Measurements from ENCODE around the gene ATAD1. TPM values are rescaled to one million over a fixed set of nuclear protein-coding genes. Genes with fewer than 3 reads are reported as not detected.
"Not testable (repeated sequence)": the region's sequence is repeated elsewhere in the genome, so short reads cannot be mapped to it uniquely, and the experiment has no call there.

ATAD1 gene
- total and polyA plus RNA-seq, 2 donors (not counting 1 experiment from before 2014, with no cell fraction given), result 34.7 to 49.0 TPM

- no peak for DNase-seq (ENCODE audit: low read depth in 2 of 2)
- H3K4me1 ChIP-seq (ENCODE audit: control insufficient read depth, extremely low read depth, insufficient read depth, low read length), result no peaks in the 10 kb centered on the region
- TF ChIP-seq EZH2 (IDR thresholded peaks at IDR 0.05; ENCODE audit: low read length, missing control alignments) (no peak), CTCF (conservative IDR thresholded peaks at IDR 0.05 in 1 of 2, IDR thresholded peaks at IDR 0.05 in 1 of 2; ENCODE audit: low read depth in 1 of 2, low read length in 2 of 2) (no peak)
Measured at GRCh38 chr10:87849001-87849400, 31.0 kb upstream of the ATAD1 start.

GRCh38 chr10:87847550-87847949 lies 29.5 kb upstream of the ATAD1 start:
- Histone ChIP-seq H3K36me3 (ENCODE audit: control insufficient read depth, insufficient read depth, low read length) (no peaks in the 10 kb centered on the region), H3K79me2 (ENCODE audit: control insufficient read depth, insufficient read depth, low read length) (no peaks in the 10 kb centered on the region), H3K9me3 (ENCODE audit: control insufficient read depth, insufficient read depth, low read depth, low read length) (no peaks in the 10 kb centered on the region), H3K27ac (ENCODE audit: insufficient read depth, low read length) (no peak overlapping the region), H3K4me2 (ENCODE audit: extremely low read depth, insufficient read depth, low read length) (no peak overlapping the region), H3K4me3 (replicated peaks in 1 of 4; ENCODE audit: control extremely low read depth in 1 of 4, insufficient read depth in 1 of 4, low read depth in 3 of 4, low read length in 4 of 4) (no peak overlapping the region), H4K20me1 (ENCODE audit: control insufficient read depth, extremely low read depth, insufficient read depth, low read length) (no peaks in the 10 kb centered on the region), H2AFZ (ENCODE audit: low read length) (no peak overlapping the region), H3K9ac (ENCODE audit: insufficient read depth, low read length) (no peak overlapping the region), H3K27me3 (ENCODE audit: control insufficient read depth, insufficient read depth, low read length) (no peaks in the 10 kb centered on the region), H3K4me1 (ENCODE audit: control insufficient read depth, extremely low read depth, insufficient read depth, low read length) (no peaks in the 10 kb centered on the region)
- no peak for TF ChIP-seq CTCF (conservative IDR thresholded peaks at IDR 0.05 in 1 of 2, IDR thresholded peaks at IDR 0.05 in 1 of 2; ENCODE audit: low read depth in 1 of 2, low read length in 2 of 2)
- DNase-seq (ENCODE audit: low read depth in 2 of 2), result peak in 1 of 2 donors; percentile 21

More at GRCh38 chr10:87849001-87849400, 31.0 kb upstream of the ATAD1 start:
- no peak overlapping the region for H3K4me2 ChIP-seq (ENCODE audit: extremely low read depth, insufficient read depth, low read length)
- H3K9ac ChIP-seq (ENCODE audit: insufficient read depth, low read length), result no peak overlapping the region
- H3K4me3 ChIP-seq (replicated peaks in 1 of 4; ENCODE audit: control extremely low read depth in 1 of 4, insufficient read depth in 1 of 4, low read depth in 3 of 4, low read length in 4 of 4), result no peak overlapping the region
- no peaks in the 10 kb centered on the region for H3K27me3 ChIP-seq (ENCODE audit: control insufficient read depth, insufficient read depth, low read length)
- no peaks in the 10 kb centered on the region for H3K9me3 ChIP-seq (ENCODE audit: control insufficient read depth, insufficient read depth, low read depth, low read length)
- H3K36me3 ChIP-seq (ENCODE audit: control insufficient read depth, insufficient read depth, low read length), result no peaks in the 10 kb centered on the region
- H3K79me2 ChIP-seq (ENCODE audit: control insufficient read depth, insufficient read depth, low read length), result no peaks in the 10 kb centered on the region
- no peak overlapping the region for H2AFZ ChIP-seq (ENCODE audit: low read length)
- H3K27ac ChIP-seq (ENCODE audit: insufficient read depth, low read length), result no peak overlapping the region
- H4K20me1 ChIP-seq (ENCODE audit: control insufficient read depth, extremely low read depth, insufficient read depth, low read length), result no peaks in the 10 kb centered on the region

GRCh38 chr10:87846711-87847110 lies 28.7 kb upstream of the ATAD1 start:
- H3K4me2 ChIP-seq (ENCODE audit: extremely low read depth, insufficient read depth, low read length); H3K4me1 ChIP-seq (ENCODE audit: control insufficient read depth, extremely low read depth, insufficient read depth, low read length); H3K79me2 ChIP-seq (ENCODE audit: control insufficient read depth, insufficient read depth, low read length); H3K4me3 ChIP-seq (replicated peaks in 1 of 4; ENCODE audit: control extremely low read depth in 1 of 4, insufficient read depth in 1 of 4, low read depth in 3 of 4, low read length in 4 of 4); H3K9me3 ChIP-seq (ENCODE audit: control insufficient read depth, insufficient read depth, low read depth, low read length); H3K36me3 ChIP-seq (ENCODE audit: control insufficient read depth, insufficient read depth, low read length); H3K27ac ChIP-seq (ENCODE audit: insufficient read depth, low read length); H4K20me1 ChIP-seq (ENCODE audit: control insufficient read depth, extremely low read depth, insufficient read depth, low read length); DNase-seq (ENCODE audit: low read depth in 2 of 2); H3K27me3 ChIP-seq (ENCODE audit: control insufficient read depth, insufficient read depth, low read length); H2AFZ ChIP-seq (ENCODE audit: low read length); H3K9ac ChIP-seq (ENCODE audit: insufficient read depth, low read length): not testable (repeated sequence)

Measured in fibroblast of lung (primary cell).